ENCODE measurements around the gene CNTN5.

The CNTN5 gene

DNA sequence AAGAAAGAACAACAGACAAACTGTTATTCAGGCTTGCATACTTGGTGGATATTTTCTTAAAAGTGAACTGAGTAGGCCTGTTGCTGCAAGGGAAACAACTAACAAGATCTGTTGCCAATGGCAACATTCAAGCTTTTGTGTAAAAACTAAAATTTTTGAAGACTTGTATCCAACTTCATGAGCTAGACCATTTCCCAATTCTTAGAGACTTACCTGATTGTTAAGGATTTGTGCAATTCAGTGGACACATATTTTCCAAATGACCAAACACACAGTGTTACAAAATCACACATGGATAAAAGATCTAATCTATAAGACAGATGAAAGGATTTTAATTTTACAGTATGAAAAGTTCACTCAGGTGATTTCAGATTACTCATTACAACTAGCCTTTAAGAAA lies 564.1 kb downstream of the CNTN5 start:
- no peak overlapping the region for H3K4me3 ChIP-seq (ENCODE audit: low read depth, low read length)
- ChIA-PET CTCF (no interaction called here), POLR2A (no interaction called here)
- H3K36me3 ChIP-seq (ENCODE audit: control insufficient read depth in 2 of 2, insufficient read depth in 1 of 2, low read length in 2 of 2) = no peaks in the 10 kb centered on the region
- TF ChIP-seq, protein P1, sequence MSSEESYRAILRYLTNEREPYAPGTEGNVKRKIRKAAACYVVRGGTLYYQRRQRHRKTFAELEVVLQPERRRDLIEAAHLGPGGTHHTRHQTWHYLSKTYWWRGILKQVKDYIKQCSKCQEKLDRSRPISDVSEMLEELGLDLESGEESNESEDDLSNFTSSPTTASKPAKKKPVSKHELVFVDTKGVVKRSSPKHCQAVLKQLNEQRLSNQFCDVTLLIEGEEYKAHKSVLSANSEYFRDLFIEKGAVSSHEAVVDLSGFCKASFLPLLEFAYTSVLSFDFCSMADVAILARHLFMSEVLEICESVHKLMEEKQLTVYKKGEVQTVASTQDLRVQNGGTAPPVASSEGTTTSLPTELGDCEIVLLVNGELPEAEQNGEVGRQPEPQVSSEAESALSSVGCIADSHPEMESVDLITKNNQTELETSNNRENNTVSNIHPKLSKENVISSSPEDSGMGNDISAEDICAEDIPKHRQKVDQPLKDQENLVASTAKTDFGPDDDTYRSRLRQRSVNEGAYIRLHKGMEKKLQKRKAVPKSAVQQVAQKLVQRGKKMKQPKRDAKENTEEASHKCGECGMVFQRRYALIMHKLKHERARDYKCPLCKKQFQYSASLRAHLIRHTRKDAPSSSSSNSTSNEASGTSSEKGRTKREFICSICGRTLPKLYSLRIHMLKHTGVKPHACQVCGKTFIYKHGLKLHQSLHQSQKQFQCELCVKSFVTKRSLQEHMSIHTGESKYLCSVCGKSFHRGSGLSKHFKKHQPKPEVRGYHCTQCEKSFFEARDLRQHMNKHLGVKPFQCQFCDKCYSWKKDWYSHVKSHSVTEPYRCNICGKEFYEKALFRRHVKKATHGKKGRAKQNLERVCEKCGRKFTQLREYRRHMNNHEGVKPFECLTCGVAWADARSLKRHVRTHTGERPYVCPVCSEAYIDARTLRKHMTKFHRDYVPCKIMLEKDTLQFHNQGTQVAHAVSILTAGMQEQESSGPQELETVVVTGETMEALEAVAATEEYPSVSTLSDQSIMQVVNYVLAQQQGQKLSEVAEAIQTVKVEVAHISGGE (tag by site-specific recombination; conservative IDR thresholded peaks at IDR 0.05; ENCODE audit: low read depth) = no peak
- no peak for TF ChIP-seq ZNF629 (tag by site-specific recombination; IDR thresholded peaks at IDR 0.05)
- TF ChIP-seq, protein P2, sequence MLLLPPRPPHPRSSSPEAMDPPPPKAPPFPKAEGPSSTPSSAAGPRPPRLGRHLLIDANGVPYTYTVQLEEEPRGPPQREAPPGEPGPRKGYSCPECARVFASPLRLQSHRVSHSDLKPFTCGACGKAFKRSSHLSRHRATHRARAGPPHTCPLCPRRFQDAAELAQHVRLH (tag by site-specific recombination; IDR thresholded peaks at IDR 0.05) = no peak
- no peak for TF ChIP-seq ZNF114 (tag by site-specific recombination; IDR thresholded peaks at IDR 0.05)
- TF ChIP-seq, protein P3, sequence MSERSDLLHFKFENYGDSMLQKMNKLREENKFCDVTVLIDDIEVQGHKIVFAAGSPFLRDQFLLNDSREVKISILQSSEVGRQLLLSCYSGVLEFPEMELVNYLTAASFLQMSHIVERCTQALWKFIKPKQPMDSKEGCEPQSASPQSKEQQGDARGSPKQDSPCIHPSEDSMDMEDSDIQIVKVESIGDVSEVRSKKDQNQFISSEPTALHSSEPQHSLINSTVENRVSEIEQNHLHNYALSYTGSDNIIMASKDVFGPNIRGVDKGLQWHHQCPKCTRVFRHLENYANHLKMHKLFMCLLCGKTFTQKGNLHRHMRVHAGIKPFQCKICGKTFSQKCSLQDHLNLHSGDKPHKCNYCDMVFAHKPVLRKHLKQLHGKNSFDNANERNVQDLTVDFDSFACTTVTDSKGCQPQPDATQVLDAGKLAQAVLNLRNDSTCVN (tag by site-specific recombination; optimal IDR thresholded peaks at IDR 0.05) = no peak
- TF ChIP-seq ZNF555 (tag by site-specific recombination; conservative IDR thresholded peaks at IDR 0.05) = no peak
- no peak for TF ChIP-seq ZNF174 (tag by site-specific recombination; IDR thresholded peaks at IDR 0.05)
- no peak for TF ChIP-seq PRDM2 (tag by site-specific recombination; IDR thresholded peaks at IDR 0.05; ENCODE audit: borderline replicate concordance)
- TF ChIP-seq KLF1 (tag by site-specific recombination; IDR thresholded peaks at IDR 0.05) = no peak
- TF ChIP-seq ZNF768 (tag by site-specific recombination; IDR thresholded peaks at IDR 0.05) = no peak
- TF ChIP-seq, protein P4, sequence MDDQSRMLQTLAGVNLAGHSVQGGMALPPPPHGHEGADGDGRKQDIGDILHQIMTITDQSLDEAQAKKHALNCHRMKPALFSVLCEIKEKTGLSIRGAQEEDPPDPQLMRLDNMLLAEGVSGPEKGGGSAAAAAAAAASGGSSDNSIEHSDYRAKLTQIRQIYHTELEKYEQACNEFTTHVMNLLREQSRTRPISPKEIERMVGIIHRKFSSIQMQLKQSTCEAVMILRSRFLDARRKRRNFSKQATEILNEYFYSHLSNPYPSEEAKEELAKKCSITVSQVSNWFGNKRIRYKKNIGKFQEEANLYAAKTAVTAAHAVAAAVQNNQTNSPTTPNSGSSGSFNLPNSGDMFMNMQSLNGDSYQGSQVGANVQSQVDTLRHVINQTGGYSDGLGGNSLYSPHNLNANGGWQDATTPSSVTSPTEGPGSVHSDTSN (CRISPR knock-in tag; IDR thresholded peaks at IDR 0.05) = no peak
- no peak for TF ChIP-seq ZNF521 (tag by site-specific recombination; IDR thresholded peaks at IDR 0.05)
- no peak for TF ChIP-seq ZNF416 (tag by site-specific recombination; IDR thresholded peaks at IDR 0.05)
- TF ChIP-seq ZNF660 (tag by site-specific recombination; IDR thresholded peaks at IDR 0.05) = no peak
- TF ChIP-seq ZNF341 (tag by site-specific recombination; IDR thresholded peaks at IDR 0.05; ENCODE audit: low read depth) = no peak
- no peak for TF ChIP-seq ZXDB (tag by site-specific recombination; IDR thresholded peaks at IDR 0.05)
- no peak for TF ChIP-seq GLIS2 (tag by site-specific recombination; IDR thresholded peaks at IDR 0.05)
- no peak for TF ChIP-seq ZNF133 (tag by site-specific recombination; IDR thresholded peaks at IDR 0.05)
- no peaks in the 10 kb centered on the region for H3K9me3 ChIP-seq (ENCODE audit: control insufficient read depth, insufficient read depth, low read depth, low read length)
- no peaks in the 10 kb centered on the region for H3K4me1 ChIP-seq (ENCODE audit: control insufficient read depth, insufficient read depth, low read length)
- no peak overlapping the region for H3K27ac ChIP-seq (ENCODE audit: extremely low read depth, low read depth, low read length)

Measured in HEK293 (cell line).